PC-3 (cell line): ENCODE measurements around the gene CIB4. TPM values are rescaled to one million over a fixed set of nuclear protein-coding genes. Genes with fewer than 3 reads are reported as not detected.

Source experiments
- ATAC-seq: fragments of 200-7000 bp; cut with Tn5 transposase; 2 replicates; pipeline ENCODE4 v1.9.1; 2020; ENCODE audit warnings: mild to moderate bottlenecking, moderate library complexity
- BruUV-seq: library from RNA; stranded (reverse); fragments of 400-500 nt; replicated peaks from 2 replicates; lab custom pipeline; 2021; lab: Mats Ljungman, UMichigan
- CTCF ChIA-PET: fragments of 300-600 bp; sonication (Branson Sonifier 250); formaldehyde crosslinking; loops from one replicate; lab custom pipeline; 2022; ENCODE audit warnings: antibody characterized with exemption; lab: Charles Lee
- POLR2A ChIA-PET: fragments of 300-600 bp; sonication (Branson Sonifier 250); formaldehyde crosslinking; loops from one replicate; lab custom pipeline; 2022; ENCODE audit warnings: antibody characterized with exemption; ENCODE audit not compliant: unreplicated experiment; lab: Charles Lee
- DNase-seq: peaks from one replicate; pipeline ENCODE4 v3.0.0-alpha.2; 2015
- H2AFZ ChIP-seq: fragments of 300-600 bp; sonication (generic); 2 replicates; pipeline ENCODE4 v1.6.0; 2016; ENCODE audit warnings: antibody characterized with exemption, low read length
- H3F3A ChIP-seq: fragments of 300-600 bp; sonication (generic); one replicate; pipeline ENCODE4 v1.6.0; 2017; ENCODE audit warnings: antibody characterized with exemption, low read length, control low read depth, mild to moderate bottlenecking; ENCODE audit not compliant: unreplicated experiment
- H3K27ac ChIP-seq: fragments of 300-600 bp; sonication (generic); 2 replicates; pipeline ENCODE4 v1.5.1; 2016; ENCODE audit warnings: mild to moderate bottlenecking, low read length
- H3K27me3 ChIP-seq: fragments of 300-600 bp; sonication (generic); 2 replicates; pipeline ENCODE4 v1.6.1; 2016; ENCODE audit warnings: low read length, mixed read lengths
- H3K36me3 ChIP-seq: fragments of 300-600 bp; sonication (generic); 2 replicates; pipeline ENCODE4 v1.6.1; 2016; ENCODE audit warnings: low read depth, mixed run types, low read length, mixed read lengths
- H3K4me1 ChIP-seq: fragments of 300-600 bp; sonication (generic); 2 replicates; pipeline ENCODE4 v1.5.1; 2016; ENCODE audit warnings: low read length; ENCODE audit not compliant: insufficient read depth
- H3K4me2 ChIP-seq: fragments of 300-600 bp; sonication (generic); 2 replicates; pipeline ENCODE4 v1.6.0; 2016; ENCODE audit warnings: low read length
- H3K4me3 ChIP-seq: fragments of 300-600 bp; sonication (generic); 2 replicates; pipeline ENCODE4 v1.5.1; 2016; ENCODE audit warnings: mild to moderate bottlenecking, low read length, mixed read lengths
- H3K79me2 ChIP-seq: fragments of 300-600 bp; sonication (generic); 2 replicates; pipeline ENCODE4 v1.6.1; 2017; ENCODE audit warnings: low read length, mixed read lengths
- H3K9ac ChIP-seq: fragments of 300-600 bp; sonication (generic); 2 replicates; pipeline ENCODE4 v1.6.0; 2016; ENCODE audit warnings: mild to moderate bottlenecking, low read length
- H3K9me2 ChIP-seq: fragments of 300-600 bp; sonication (generic); replicated peaks from 2 replicates; pipeline ENCODE4 v1.6.1; 2016; ENCODE audit warnings: mixed run types, low read length, mixed read lengths
- H3K9me3 ChIP-seq: fragments of 300-600 bp; sonication (generic); 2 replicates; pipeline ENCODE4 v1.6.1; 2016; ENCODE audit warnings: low read length, mixed read lengths
- H4K20me1 ChIP-seq: fragments of 300-600 bp; sonication (generic); 2 replicates; pipeline ENCODE4 v1.6.1; 2016; ENCODE audit warnings: low read length, mixed read lengths
- CTCF ChIP-seq: fragments of 300-600 bp; sonication (generic); conservative IDR thresholded peaks from 2 replicates; pipeline ENCODE4 v1.5.1; 2017; ENCODE audit warnings: antibody characterized with exemption, low read depth, mild to moderate bottlenecking, low read length
- EZH2 ChIP-seq: fragments of 300-600 bp; sonication (generic); IDR thresholded peaks from one replicate; pipeline ENCODE4 v1.6.1; 2017; ENCODE audit warnings: antibody characterized with exemption, mild to moderate bottlenecking, low read length; ENCODE audit not compliant: unreplicated experiment
- EZH2phosphoT487 ChIP-seq: fragments of 300-600 bp; sonication (generic); IDR thresholded peaks from 2 replicates; pipeline ENCODE4 v1.6.1; 2018; ENCODE audit warnings: mild to moderate bottlenecking, antibody characterized with exemption, low read length, borderline replicate concordance
- intact Hi-C: fragments of 100-400 bp; cut with micrococcal nuclease; formaldehyde crosslinking; loops from 2 replicates; pipeline ENCODE4 v1.9.0; 2023
- total RNA-seq: library from RNA; depleted of rRNA; stranded (reverse); fragments of >200 nt; gene quantifications from 2 replicates; pipeline ENCODE4 v1.2.3, GENCODE V29; 2014

Gene CIB4
- total RNA-seq, 1 experiment from 2014 or later, result not detected

GRCh38 chr2:26541401-26542193 is 99.6 kb downstream of the CIB4 start:
- no TSS peak for BruUV-seq
- ATAC-seq (peak; percentile 50; the same call in 1 of the 2 replicates), DNase-seq (no peak)
- CTCF ChIA-PET, result interaction anchor here (0.7 kb wide), 1 partner anchor 44 kb away, joined by 3 read pairs; no protein-coding TSS in a partner anchor
- H3K4me3 ChIP-seq, result no peak overlapping the region
- no peak overlapping the region for H3K4me2 ChIP-seq
- no peaks in the 10 kb centered on the region for H3K9me2 ChIP-seq
- no peak overlapping the region for H3K27ac ChIP-seq
- no peaks in the 10 kb centered on the region for H3K79me2 ChIP-seq
- H3K9ac ChIP-seq, result no peak overlapping the region
- no peak overlapping the region for H2AFZ ChIP-seq
- no peaks in the 10 kb centered on the region for H3K4me1 ChIP-seq
- no peaks in the 10 kb centered on the region for H3F3A ChIP-seq
- POLR2A ChIA-PET, result interaction anchor here (0.6 kb wide), 1 partner anchor 33 kb away, joined by 5 read pairs; no protein-coding TSS in a partner anchor
- no peaks in the 10 kb centered on the region for H4K20me1 ChIP-seq
- intact Hi-C loops, result no loop called here
- TF ChIP-seq EZH2 (no peak), CTCF (no peak), EZH2phosphoT487 (no peak)
- peaks cover 10% of the 10 kb centered on the region for H3K27me3 ChIP-seq
- H3K36me3 ChIP-seq, result no peaks in the 10 kb centered on the region
- no peaks in the 10 kb centered on the region for H3K9me3 ChIP-seq

- Histone ChIP-seq H3K9me2 (no peaks in the 10 kb centered on the region), H3F3A (no peaks in the 10 kb centered on the region), H3K79me2 (no peaks in the 10 kb centered on the region), H3K9ac (no peak overlapping the region), H3K4me3 (no peak overlapping the region), H3K4me2 (no peak overlapping the region), H3K4me1 (no peaks in the 10 kb centered on the region), H3K27me3 (peaks cover 7% of the 10 kb centered on the region), H3K9me3 (no peaks in the 10 kb centered on the region), H3K27ac (no peak overlapping the region), H3K36me3 (no peaks in the 10 kb centered on the region), H2AFZ (no peak overlapping the region), H4K20me1 (no peaks in the 10 kb centered on the region)
- ChIA-PET CTCF (no interaction called here), POLR2A (no interaction called here)
- no TSS peak for BruUV-seq
- intact Hi-C loops, result no loop called here
- TF ChIP-seq EZH2, result no peak
- TF ChIP-seq CTCF, result no peak
- TF ChIP-seq EZH2phosphoT487, result no peak
- DNase-seq (no peak), ATAC-seq (no peak)
These were observed 100.2 kb downstream of the CIB4 start for GRCh38 chr2:26540961-26541360.

- Histone ChIP-seq H3K9me2 (no peaks in the 10 kb centered on the region), H3K36me3 (no peaks in the 10 kb centered on the region), H3K4me2 (no peak overlapping the region), H4K20me1 (no peaks in the 10 kb centered on the region), H3F3A (no peaks in the 10 kb centered on the region), H2AFZ (no peak overlapping the region), H3K27me3 (peaks cover 14% of the 10 kb centered on the region), H3K27ac (no peak overlapping the region), H3K9me3 (no peaks in the 10 kb centered on the region), H3K4me3 (no peak overlapping the region), H3K4me1 (no peaks in the 10 kb centered on the region), H3K79me2 (no peaks in the 10 kb centered on the region), H3K9ac (no peak overlapping the region)
- TF ChIP-seq EZH2phosphoT487, result no peak
- no peak for TF ChIP-seq EZH2
- no peak for TF ChIP-seq CTCF
- intact Hi-C loops, result no loop called here
- no peak for ATAC-seq
- CTCF ChIA-PET, result no interaction called here
- BruUV-seq, result no TSS peak
- no peak for DNase-seq
- POLR2A ChIA-PET, result no interaction called here
These were observed 100.9 kb downstream of the CIB4 start for GRCh38 chr2:26540306-26540705.
